HG02981 (cell line): Measurements from ENCODE around the gene HES2.
"Not testable (repeated sequence)": the region's sequence is repeated elsewhere in the genome, so short reads cannot be mapped to it uniquely, and the experiment has no call there.

Source experiments
- ATAC-seq: cut with Tn5 transposase; IDR thresholded peaks from one replicate; pipeline ENCODE4 v1.9.1; 2021; ENCODE audit warnings: mild to moderate bottlenecking, moderate library complexity; ENCODE audit not compliant: unreplicated experiment

The HES2 gene

GRCh38 chr1:6437012-6437700 is 17.4 kb upstream of the HES2 start:
- not testable (repeated sequence) for ATAC-seq

GRCh38 chr1:6436277-6436676 is 16.6 kb upstream of the HES2 start:
- not testable (repeated sequence) for ATAC-seq

- ATAC-seq, result no peak
These were observed 15.8 kb upstream of the HES2 start for GRCh38 chr1:6435547-6435946.

- no peak for ATAC-seq
These were observed 15.4 kb upstream of the HES2 start for GRCh38 chr1:6435129-6435528.

GRCh38 chr1:6434186-6434585 is 14.5 kb upstream of the HES2 start:
- ATAC-seq, result no peak

GRCh38 chr1:6431645-6432579 is 12.2 kb upstream of the HES2 start:
- not testable (repeated sequence) for ATAC-seq

- ATAC-seq, result not testable (repeated sequence)
These were observed 10.1 kb upstream of the HES2 start for GRCh38 chr1:6429660-6430411.

GRCh38 chr1:6428453-6428852 is 8.7 kb upstream of the HES2 start:
- ATAC-seq, result not testable (repeated sequence)

GRCh38 chr1:6427441-6428390 is 8.0 kb upstream of the HES2 start:
- ATAC-seq, result no peak

GRCh38 chr1:6426972-6427350 is 7.2 kb upstream of the HES2 start:
- no peak for ATAC-seq

GRCh38 chr1:6426277-6426971 is 6.7 kb upstream of the HES2 start:
- no peak for ATAC-seq

GRCh38 chr1:6425658-6426057 is 5.9 kb upstream of the HES2 start:
- no peak for ATAC-seq

- ATAC-seq, result no peak
These were observed 5.2 kb upstream of the HES2 start, which contains the start of gene ESPN for GRCh38 chr1:6424619-6425593. Gene ESPN (plus strand): TSS chr1:6424776. CDS start chr1:6424956, 180 bp downstream.

GRCh38 chr1:6424000-6424565 is 4.4 kb upstream of the HES2 start:
- ATAC-seq, result no peak

GRCh38 chr1:6423321-6423999 is 3.7 kb upstream of the HES2 start:
- ATAC-seq, result no peak

- no peak for ATAC-seq
These were observed 1.5 kb upstream of the HES2 start for GRCh38 chr1:6421266-6421665.

GRCh38 chr1:6420454-6421042 is 829 bp upstream of the HES2 start:
- ATAC-seq, result no peak
